GM18873 (cell line): Measurements from ENCODE around the gene SDK2.
"Not testable (repeated sequence)": the region's sequence is repeated elsewhere in the genome, so short reads cannot be mapped to it uniquely, and the experiment has no call there.

Source experiments
- ATAC-seq: cut with Tn5 transposase; IDR thresholded peaks from one replicate; pipeline ENCODE4 v1.9.1; 2021; ENCODE audit warnings: mild to moderate bottlenecking, moderate library complexity, moderate number of reproducible peaks; ENCODE audit not compliant: unreplicated experiment, low FRiP score

Gene SDK2

DNA sequence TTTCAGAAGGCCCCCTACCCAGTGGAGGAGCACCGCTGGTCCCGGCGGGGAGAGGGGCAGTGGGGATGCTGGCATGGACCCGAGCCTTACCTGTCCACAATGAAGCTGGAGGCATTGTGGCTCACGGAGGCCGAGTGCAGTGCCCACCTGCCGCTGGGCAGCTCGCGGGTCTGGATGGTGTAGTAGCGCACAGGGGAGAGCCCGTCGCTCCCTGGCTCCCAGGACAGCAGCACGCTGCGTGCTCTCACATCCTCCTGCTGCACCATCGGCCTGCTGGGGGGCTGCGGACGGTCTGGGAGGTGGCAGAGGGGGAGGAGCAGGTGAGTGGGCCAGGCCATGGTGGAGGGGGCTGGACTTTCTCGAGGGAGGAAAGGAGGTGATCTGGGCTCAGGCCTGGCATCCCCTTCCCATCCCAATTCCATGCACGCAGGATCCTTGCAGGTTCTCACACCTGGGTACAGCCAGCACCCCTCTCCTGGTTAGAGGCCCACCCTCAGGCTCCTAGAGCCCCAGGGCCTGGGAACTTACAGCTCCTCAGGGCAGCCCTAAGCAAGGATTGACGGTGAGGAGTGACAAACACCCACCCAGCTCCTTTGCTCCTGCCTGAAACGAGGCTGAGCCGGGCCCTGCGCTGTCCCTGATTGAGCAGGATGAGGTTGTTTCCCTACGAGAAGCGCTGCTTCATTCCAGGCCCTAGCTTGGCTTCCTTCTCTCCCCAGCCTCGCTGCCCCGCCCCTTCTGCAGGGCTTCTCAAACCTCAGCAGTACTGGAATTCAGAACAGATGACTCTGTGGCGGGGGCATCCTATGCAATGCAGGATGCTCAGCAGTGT is 256.3 kb downstream of the SDK2 start:
- no peak for ATAC-seq

DNA sequence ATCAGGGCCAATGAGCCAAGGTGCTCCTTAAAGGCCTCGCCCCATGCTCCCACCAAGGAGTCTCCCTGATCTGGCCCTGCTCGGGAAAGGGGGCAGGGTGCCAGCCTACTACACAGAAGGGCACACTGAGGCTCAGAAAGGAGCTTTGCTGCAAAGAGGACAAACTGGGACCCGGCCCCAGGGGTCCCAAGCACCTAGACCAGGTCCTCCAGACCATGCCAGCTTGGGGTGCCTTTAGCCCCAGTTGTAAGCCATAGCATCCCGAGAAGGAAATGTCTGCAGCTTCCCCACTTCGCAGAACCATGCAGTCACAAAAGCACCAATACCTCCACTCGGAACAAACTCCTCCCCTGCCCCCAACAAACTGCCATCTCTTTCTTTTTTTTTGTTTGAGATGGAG is 257.7 kb downstream of the SDK2 start:
- no peak for ATAC-seq

DNA sequence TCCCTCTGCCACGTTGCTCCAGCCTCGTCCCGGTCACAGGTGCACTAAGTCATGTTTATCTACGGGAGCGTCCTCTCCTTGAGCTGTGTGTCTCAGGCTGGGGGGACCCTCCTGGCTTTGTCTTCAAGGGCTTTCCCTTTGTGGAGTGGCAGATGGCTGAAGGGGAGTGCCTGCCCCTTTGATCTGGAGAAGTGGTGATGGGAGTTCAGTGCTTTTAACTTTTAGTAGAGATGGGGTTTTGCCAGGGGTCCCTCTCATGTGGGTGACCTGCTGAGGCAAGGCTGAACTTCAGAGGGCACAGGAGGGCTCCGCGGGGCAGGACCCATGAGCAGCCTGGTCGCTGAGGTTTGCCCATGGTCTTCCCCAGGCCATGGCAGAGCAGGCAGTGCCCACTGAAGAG is 259.3 kb downstream of the SDK2 start:
- no peak for ATAC-seq

DNA sequence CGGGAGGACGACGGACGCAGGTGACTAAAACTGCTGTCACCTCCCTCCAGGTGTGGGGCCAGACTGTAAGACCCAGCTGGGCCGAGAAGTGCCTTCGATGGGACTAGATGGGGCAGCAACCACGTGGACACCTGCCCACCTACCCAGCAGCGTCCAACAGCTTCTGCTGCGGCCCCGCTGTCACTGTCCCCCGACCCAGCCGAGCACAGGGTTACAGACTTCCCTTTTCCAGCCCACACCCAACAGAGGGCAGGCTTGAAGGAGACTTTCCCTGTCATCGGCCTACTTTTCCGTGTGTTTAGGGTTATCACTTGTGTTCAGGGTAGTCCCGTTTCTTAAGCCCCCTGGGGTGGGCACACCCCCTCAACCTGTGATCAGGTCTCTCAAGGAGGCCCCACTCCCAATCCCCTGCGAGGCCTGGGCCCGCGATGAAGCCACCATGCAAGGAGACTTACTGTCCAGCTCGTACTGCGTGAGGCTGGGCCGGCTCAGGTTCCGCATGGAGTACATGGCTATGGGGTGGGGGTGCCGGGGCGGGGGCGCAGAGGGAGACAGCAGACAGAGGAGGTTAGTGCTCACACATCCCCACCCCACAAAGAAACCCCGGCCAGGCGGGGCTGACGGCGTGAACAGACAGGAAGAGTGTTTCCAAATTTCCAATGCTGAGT is 263.7 kb downstream of the SDK2 start:
- no peak for ATAC-seq

DNA sequence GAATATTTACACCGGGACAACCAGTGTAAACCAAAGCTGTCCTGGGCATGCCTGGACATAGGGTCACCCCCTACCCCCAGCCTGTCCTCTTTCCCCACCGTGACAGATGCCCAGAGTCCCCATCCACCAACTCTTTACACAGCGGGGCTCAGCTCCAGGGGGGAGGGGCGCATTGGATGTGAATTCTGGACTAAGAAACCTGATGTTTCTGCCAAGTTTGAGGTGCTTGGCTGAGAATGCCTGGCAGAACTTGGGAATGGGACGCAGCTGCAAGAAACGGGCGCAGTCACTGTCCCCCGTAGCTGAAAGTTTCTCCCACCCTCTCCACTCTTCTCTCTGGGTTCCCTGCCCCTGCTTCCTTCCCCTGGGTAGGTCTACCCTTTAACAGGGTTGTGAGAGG is 264.4 kb downstream of the SDK2 start:
- no peak for ATAC-seq

DNA sequence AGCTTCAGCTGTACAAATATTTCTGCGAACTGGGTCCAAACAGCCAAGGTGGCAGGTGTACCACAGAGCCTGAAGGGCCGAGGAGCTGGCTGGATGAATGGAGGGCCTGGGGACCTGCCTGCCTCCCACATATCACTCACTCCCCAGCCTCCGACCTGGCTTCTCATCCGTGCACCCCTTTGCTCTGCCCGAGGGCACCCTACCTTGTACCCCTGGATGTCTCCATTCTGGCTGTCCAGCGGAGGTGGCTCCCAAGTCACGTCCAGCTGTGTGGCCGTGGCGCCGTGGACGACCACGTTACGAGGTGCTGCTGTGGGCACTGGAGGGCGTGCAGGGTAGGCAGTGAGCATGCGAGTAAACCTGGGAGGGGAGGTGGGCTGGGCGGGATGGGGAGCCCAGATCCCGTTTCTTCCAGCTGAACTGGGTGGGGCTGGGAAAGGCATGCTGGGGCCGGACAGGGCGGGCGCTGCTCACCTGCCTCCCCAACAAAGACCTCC is 265.2 kb downstream of the SDK2 start:
- ATAC-seq, result no peak

DNA sequence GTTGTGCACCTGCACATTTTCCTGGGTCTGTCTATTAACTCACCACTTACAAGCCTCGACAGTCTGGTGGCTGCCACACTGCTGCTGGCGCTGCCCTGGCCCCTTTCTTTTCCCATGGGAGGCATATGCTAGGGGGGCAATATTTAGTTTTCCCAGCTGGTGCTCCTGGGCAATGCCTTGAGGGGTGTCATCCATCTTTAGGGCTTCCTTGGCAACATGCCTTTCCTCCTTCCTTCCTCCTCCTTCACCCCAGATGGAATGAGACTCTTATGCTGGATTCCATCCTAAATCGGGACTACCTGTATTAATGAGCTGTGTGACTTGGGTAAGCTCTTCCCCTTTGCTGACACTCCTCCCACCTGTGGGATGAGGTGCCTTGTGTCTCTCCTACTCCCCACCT is 267.6 kb downstream of the SDK2 start:
- ATAC-seq, result no peak

DNA sequence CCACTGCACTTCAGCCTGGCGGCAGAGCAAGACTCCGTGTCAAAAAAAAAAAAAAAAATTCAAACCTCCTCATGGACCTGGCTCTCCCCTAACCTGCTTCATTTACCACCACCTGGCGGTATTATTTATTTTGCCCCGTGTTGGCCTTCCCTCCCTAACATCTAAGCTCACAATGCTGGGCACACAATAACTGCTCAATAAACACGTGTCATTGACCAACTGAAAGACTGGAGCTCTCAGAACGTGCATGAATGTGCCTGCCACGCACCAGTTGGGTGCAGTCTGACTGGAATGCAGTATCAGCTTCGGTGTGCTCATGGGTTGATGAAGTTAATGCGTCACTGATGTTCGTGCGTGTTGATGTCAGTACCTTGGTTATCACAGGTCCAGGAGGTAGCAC is 268.1 kb downstream of the SDK2 start:
- ATAC-seq, result no peak

DNA sequence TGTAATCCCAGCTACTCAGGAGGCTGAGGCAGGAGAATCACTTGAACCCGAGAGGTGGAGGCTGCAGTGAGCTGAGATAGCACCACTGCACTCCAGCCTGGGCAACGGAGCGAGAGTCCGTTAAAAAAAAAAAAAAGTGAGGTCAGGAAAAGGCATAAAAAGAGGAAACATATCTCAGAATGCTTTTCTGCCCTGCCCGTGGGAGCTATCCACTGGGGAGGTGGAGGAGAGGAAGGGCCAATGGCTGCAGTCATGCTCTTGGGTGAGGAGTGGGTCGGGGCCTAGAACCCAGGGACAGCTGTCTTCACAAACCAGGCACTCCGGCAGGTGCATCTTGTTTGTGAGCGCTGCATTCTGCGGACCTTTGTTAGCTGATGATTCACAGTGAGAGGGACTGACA is 272.4 kb downstream of the SDK2 start:
- no peak for ATAC-seq

DNA sequence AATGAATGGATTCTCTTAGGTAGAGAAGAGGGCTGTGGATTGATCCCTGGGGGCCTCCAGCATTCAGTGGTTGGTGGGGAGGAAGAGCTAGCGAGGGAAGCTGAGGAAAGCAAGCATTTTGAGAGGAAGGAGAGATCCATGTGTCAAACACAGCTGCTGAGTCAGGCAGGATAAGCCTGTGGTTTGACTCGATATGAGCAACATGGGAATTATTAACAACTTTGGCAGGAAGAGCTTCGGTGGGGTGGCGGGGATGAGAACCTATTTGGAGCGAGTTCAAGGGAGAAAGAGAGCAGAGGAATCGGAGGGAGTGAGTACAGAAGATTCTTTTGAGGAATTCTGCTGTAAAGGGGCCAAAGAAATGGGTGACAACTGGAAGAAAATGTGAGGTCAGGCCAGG is 273.0 kb downstream of the SDK2 start:
- no peak for ATAC-seq

DNA sequence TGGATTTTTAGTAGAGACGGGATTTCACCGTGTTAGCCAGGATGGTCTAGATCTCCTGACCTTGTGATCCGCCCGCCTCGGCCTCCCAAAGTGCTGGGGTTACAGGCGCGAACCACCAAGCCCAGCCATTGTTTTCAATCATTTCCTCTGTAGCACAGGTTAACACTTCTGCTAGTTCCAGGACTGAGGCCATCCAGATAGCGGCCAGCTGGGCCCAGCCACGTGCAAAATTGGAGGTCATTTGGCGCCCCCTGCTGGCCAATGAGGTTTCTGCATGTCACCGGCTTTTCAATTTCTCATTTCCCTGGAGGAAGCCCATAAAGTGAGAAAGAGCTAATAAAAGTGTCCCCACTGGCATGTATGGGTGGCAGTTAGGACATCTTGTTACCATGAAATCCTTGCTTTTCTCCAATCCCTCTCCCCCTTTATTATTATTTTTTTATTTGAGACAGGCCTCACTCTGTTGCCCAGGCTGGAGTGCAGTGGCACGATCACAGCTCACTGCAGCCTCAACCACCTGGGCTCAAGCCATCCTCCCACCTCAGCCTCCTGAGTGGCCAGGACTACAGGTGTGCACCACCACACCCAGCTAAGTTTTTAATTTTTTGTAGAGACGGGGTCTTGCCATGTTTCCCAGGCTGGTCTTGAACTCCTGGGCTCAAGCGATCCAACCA is 274.3 kb downstream of the SDK2 start:
- not testable (repeated sequence) for ATAC-seq

DNA sequence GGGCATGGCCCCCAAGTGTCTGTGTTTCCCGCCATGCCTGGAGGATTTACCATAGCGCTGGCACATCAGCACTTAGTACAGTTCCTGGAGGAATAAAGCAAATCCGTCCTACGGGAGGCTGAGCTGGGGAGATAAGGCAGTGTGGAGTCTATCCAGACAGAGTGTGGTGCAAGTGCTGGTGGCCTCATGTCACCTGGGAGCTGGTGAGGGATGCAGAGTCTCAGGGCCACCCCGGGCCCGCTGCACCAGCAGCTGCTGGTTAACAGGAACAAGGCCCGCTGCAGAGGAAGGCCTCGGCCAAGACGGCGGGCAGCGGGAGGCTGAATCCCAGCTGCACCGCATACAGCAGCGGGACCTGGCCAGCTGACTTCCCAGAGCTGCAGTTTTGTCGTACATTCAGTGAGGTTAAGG is 275.1 kb downstream of the SDK2 start:
- no peak for ATAC-seq

DNA sequence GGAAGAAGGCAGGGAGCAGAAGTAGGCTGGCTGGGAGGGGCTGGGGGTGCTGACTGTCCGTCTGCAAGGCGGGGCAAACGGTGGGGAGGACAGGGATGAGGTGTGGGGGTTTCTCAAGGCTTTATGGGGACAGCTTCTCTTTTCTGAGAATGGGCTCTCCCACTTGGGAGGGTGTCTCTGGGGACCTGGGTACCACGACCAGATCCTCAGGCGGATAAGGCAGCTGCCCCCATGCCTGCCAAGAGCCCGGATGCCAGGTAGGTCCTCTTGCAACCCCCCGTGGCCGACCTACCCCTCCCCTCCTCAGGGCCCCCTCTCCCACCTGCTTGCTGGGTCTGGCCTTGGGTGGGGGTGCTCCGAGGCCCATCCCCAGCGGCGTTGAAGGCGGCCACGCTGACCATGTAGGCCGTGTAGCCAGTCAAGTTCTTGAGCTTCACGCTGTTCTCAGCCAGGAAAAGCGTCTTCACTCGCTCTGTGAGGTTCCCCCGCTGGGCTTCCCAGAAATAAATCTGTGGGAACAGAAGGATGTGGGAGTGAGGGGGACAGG is 276.1 kb downstream of the SDK2 start:
- ATAC-seq, result no peak

DNA sequence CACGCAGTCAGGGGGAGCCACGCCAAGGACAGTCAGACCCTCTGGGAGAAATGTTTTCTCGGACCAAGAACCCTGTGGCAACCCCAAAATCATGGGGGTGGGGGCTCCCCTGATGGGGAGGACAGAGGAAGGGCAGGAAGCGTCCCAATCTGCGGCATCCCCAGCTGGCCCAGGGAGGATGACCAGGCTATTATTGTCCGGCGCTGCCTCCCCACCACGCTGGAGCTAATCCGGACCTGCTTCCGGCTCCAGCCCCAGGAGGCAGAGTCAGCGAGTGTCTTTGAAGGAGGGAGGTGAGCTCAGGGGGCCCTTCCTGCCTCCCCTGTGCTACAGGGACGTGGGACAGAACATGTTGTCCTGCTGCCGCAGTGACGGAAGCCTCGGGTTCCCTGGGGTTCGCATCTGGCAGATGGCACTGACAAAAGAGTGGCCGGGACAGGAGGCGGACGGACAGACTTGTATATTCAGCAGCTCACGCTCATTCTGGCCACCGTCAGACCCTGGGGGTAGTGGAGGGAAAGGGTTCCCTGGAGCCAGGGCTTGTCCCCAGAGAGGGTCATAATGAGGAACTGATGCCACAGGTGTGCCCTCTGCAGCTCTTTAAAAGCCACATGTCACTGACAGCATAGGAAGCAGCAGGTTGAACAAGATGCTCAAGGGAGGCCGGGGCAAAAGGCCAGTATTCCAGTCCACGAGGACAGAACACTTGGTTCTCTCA is 278.2 kb downstream of the SDK2 start:
- ATAC-seq, result no peak

DNA sequence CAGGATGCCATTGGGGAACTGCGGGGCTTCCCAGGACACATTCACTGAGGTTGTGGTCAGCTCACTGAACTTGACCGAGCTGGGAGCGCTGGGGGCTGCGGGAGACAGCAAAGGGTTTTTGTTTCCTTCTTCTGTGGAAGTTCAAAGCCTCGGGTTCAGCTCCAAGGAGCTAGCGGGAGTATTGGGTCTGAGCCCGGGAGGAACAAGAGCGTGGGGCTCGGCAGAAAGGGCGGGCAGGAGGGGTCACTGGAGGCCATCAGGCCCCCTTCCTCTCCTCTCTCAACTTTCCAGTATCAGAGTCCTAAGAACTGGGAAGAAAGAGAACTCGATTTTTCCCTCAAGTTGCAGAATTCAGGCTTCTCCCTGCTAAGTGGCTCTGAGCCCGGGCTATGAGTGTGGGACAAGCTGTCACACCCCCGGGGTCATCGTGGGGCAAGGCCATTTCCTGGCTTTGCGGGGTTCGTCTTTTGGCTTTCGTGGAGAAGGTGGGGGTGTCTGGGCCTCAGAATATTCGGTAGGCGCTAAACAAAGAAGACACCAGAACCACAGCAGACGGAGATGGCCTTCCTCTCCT is 278.9 kb downstream of the SDK2 start:
- no peak for ATAC-seq

DNA sequence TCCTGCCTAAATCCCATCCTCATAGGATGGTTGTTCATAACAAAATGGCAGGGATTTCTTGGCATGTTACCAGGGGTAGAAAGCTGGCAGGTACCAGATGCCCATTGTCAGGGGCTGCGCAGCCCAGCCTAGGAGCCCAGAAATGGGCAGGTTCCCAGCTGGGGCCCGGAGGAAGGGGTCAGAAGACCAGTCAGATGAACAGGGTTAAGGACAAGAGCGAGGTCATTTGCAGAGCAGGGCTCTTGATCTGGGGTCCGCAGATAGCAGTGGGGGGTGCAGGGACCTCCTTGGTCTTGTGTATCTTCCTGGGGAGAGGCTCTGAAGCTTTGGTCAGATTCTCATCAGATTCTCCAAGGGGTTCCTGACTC is 280.1 kb downstream of the SDK2 start:
- ATAC-seq, result no peak

DNA sequence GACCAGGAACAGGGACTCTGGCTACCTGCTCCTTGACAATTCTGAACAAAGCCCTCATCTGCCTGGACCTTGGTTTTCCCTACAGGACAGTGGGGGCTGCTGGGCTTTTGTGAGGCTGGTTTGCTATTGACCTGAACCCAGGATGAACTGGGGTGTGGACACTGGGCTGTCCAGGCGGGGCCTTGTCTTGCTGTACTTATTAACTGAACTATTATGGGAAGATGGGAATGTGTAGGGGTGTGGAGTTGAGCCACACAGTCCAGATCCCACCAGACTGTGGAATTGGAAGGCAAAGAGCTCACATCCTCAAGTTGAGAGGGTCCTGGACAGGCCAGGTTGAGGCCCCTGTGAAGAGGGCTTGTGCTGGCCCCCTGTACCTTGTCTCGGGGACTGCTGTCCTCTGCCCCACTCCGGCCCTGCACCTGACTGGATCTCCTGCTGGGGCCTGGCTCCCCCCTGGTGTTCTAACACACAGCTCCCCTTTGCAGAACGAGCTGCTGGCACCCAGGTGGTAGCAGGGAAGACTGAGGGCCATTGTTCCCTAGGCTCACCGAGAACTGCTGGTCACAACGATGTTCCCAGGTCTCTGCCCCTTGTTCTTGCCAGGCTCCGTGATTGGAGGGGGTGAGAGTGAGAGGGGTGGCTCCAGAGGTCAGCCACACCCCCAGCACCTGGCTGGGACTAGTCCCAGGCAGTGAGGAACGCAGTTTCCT is 280.6 kb downstream of the SDK2 start:
- ATAC-seq, result no peak

DNA sequence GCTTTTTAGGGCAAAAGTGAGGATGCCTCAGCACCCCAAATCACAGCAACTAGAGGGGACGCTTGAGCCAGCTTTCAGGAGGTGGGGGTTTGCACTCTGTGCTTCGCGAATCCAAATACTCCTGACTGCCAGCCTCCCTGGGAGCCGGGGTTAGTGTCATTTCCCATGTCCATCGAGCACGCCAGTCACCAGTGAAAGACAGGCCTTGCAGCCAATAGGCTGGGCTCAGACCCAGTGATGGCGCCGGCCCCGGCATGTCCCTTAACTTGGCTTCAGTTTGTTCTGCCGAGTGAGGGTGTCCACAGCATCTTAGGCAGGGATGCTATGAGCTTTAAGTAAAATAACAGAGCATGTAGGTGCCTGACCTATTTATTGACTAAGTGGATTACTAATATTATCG is 281.5 kb downstream of the SDK2 start:
- ATAC-seq, result no peak

DNA sequence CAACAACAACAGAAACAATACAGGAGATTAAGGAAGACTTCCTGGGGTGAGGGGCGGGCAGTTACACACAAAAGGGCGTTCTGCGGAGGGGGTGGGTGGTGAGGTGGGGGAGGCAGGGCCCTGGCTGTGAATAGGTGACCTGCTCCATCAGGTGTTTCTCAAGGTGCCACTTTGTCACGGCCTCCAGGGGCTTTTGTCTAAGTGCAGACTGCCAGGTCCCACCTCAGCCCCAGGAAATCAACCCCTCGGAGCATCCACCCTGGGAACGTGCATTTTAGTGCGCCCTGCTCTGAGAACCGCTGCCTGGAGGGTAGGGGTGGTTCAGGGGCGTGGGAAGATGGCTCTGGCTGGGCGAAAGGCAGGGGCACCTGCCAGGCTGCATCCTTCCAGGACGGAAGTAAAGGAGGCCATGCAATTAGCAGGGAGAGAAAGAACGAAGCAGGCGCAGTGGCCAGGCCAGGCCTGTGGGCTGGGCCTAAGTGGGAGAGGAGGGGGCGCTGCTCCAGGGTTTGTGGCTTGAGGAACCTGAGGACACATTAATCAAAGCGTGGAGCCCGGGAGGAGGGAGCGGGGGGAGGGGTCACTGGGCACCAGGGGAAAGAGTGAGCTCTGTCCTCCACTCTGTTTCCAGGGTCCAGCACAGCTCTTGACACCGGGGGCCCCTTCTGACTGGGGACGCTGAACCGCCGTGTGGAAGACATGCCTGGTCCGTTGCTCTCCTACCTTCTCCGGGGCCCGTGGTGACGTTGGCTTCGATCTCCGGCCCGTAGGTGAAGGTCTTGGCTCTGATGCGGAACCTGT is 283.1 kb downstream of the SDK2 start:
- ATAC-seq, result no peak
